ENCODE measurements around the gene KIF1B.

DNA sequence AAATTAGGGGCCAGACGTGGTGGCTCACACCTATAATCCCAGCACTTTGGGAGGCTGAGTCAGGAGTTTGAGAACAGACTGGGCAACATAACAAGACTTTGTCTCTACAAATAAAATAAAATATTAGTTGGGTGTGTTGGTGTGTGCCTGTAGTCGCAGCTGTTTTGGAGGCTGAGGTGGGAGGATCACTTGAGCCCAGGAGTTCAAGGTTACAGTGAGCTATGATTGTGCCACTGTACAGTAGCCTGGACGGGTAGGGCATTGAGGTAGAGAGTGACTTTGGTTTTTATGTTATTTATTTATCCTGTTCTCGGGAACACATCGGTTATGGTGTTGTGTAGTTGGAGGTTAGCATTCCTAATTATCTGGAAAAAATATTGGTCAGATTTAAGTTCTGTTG is 19.5 kb downstream of the KIF1B start:
- no peak for TF ChIP-seq CTCF (tag by site-specific recombination; IDR thresholded peaks at IDR 0.05)
- no peak for TF ChIP-seq ZNF16 (tag by site-specific recombination; IDR thresholded peaks at IDR 0.05; ENCODE audit: low read depth)
- TF ChIP-seq MZF1 (tag by site-specific recombination; IDR thresholded peaks at IDR 0.05; ENCODE audit: borderline replicate concordance), result no peak
- TF ChIP-seq ZNF514 (tag by site-specific recombination; IDR thresholded peaks at IDR 0.05), result no peak
- TF ChIP-seq, protein P1, sequence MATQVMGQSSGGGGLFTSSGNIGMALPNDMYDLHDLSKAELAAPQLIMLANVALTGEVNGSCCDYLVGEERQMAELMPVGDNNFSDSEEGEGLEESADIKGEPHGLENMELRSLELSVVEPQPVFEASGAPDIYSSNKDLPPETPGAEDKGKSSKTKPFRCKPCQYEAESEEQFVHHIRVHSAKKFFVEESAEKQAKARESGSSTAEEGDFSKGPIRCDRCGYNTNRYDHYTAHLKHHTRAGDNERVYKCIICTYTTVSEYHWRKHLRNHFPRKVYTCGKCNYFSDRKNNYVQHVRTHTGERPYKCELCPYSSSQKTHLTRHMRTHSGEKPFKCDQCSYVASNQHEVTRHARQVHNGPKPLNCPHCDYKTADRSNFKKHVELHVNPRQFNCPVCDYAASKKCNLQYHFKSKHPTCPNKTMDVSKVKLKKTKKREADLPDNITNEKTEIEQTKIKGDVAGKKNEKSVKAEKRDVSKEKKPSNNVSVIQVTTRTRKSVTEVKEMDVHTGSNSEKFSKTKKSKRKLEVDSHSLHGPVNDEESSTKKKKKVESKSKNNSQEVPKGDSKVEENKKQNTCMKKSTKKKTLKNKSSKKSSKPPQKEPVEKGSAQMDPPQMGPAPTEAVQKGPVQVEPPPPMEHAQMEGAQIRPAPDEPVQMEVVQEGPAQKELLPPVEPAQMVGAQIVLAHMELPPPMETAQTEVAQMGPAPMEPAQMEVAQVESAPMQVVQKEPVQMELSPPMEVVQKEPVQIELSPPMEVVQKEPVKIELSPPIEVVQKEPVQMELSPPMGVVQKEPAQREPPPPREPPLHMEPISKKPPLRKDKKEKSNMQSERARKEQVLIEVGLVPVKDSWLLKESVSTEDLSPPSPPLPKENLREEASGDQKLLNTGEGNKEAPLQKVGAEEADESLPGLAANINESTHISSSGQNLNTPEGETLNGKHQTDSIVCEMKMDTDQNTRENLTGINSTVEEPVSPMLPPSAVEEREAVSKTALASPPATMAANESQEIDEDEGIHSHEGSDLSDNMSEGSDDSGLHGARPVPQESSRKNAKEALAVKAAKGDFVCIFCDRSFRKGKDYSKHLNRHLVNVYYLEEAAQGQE (tag by site-specific recombination; IDR thresholded peaks at IDR 0.05), result no peak
- TF ChIP-seq INSM2 (tag by site-specific recombination; IDR thresholded peaks at IDR 0.05), result no peak
- TF ChIP-seq ZNF311 (tag by site-specific recombination; IDR thresholded peaks at IDR 0.05; ENCODE audit: borderline replicate concordance), result no peak
- TF ChIP-seq ZNF138 (tag by site-specific recombination; IDR thresholded peaks at IDR 0.05; ENCODE audit: borderline replicate concordance), result no peak
- TF ChIP-seq ZFP37 (tag by site-specific recombination; IDR thresholded peaks at IDR 0.05), result no peak
- TF ChIP-seq PRDM1 (tag by site-specific recombination; IDR thresholded peaks at IDR 0.05), result no peak
- no peak for TF ChIP-seq GLI4 (tag by site-specific recombination; IDR thresholded peaks at IDR 0.05)
- no peak for TF ChIP-seq ZNF350 (tag by site-specific recombination; IDR thresholded peaks at IDR 0.05)
- no peak for TF ChIP-seq ZNF280D (tag by site-specific recombination; IDR thresholded peaks at IDR 0.05)
